ENCODE measurements around the gene ZNF165. TPM values are rescaled to one million over a fixed set of nuclear protein-coding genes. Genes with fewer than 3 reads are reported as not detected.

ZNF165 gene
- polyA plus RNA-seq, 1 donor from 2014 or later: 1.4 TPM

DNA sequence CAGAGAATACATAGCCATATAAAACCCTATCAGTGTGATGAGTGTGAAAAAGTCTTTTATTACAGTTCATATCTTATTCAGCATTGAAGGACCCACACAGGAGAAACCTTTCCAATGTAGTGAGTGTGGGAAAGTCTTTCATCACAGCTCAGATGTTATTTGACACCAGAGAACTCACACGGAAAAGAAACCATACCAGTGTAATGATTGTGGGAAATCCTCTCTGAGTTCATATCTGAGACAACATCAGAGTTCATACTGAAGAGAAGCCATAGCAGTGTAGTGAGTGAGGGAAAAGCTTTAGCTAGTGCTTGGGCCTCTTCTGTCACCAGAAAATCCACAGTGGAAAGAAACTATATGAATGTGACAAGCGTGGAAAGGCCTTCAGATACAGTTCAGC lies 35.4 kb downstream of the ZNF165 start:
- H3K27me3 ChIP-seq (ENCODE audit: insufficient read depth, low read depth, low read length): no peaks in the 10 kb centered on the region
- H3K9ac ChIP-seq (ENCODE audit: low read length): no peak overlapping the region
- peaks cover 12% of the 10 kb centered on the region for H3K36me3 ChIP-seq (ENCODE audit: insufficient read depth, low read length)
- H3K9me2 ChIP-seq (ENCODE audit: insufficient read depth, low read length): no peaks in the 10 kb centered on the region
- no peak overlapping the region for H3K27ac ChIP-seq (ENCODE audit: low read length)
- H3K9me3 ChIP-seq (ENCODE audit: low read length): no peaks in the 10 kb centered on the region
- H3K4me2 ChIP-seq (ENCODE audit: low read length): no peak overlapping the region
- H3F3A ChIP-seq (ENCODE audit: insufficient read depth, low read length, poor library complexity, severe bottlenecking): no peaks in the 10 kb centered on the region
- TF ChIP-seq, protein P1, sequence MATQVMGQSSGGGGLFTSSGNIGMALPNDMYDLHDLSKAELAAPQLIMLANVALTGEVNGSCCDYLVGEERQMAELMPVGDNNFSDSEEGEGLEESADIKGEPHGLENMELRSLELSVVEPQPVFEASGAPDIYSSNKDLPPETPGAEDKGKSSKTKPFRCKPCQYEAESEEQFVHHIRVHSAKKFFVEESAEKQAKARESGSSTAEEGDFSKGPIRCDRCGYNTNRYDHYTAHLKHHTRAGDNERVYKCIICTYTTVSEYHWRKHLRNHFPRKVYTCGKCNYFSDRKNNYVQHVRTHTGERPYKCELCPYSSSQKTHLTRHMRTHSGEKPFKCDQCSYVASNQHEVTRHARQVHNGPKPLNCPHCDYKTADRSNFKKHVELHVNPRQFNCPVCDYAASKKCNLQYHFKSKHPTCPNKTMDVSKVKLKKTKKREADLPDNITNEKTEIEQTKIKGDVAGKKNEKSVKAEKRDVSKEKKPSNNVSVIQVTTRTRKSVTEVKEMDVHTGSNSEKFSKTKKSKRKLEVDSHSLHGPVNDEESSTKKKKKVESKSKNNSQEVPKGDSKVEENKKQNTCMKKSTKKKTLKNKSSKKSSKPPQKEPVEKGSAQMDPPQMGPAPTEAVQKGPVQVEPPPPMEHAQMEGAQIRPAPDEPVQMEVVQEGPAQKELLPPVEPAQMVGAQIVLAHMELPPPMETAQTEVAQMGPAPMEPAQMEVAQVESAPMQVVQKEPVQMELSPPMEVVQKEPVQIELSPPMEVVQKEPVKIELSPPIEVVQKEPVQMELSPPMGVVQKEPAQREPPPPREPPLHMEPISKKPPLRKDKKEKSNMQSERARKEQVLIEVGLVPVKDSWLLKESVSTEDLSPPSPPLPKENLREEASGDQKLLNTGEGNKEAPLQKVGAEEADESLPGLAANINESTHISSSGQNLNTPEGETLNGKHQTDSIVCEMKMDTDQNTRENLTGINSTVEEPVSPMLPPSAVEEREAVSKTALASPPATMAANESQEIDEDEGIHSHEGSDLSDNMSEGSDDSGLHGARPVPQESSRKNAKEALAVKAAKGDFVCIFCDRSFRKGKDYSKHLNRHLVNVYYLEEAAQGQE (IDR thresholded peaks at IDR 0.05; ENCODE audit: borderline replicate concordance): no peak
- TF ChIP-seq, protein P2, sequence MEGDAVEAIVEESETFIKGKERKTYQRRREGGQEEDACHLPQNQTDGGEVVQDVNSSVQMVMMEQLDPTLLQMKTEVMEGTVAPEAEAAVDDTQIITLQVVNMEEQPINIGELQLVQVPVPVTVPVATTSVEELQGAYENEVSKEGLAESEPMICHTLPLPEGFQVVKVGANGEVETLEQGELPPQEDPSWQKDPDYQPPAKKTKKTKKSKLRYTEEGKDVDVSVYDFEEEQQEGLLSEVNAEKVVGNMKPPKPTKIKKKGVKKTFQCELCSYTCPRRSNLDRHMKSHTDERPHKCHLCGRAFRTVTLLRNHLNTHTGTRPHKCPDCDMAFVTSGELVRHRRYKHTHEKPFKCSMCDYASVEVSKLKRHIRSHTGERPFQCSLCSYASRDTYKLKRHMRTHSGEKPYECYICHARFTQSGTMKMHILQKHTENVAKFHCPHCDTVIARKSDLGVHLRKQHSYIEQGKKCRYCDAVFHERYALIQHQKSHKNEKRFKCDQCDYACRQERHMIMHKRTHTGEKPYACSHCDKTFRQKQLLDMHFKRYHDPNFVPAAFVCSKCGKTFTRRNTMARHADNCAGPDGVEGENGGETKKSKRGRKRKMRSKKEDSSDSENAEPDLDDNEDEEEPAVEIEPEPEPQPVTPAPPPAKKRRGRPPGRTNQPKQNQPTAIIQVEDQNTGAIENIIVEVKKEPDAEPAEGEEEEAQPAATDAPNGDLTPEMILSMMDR (IDR thresholded peaks at IDR 0.05; ENCODE audit: poor library complexity, severe bottlenecking): no peak
- no peak for TF ChIP-seq RAD21 (conservative IDR thresholded peaks at IDR 0.05)
- no peak for TF ChIP-seq MXI1 (conservative IDR thresholded peaks at IDR 0.05; ENCODE audit: poor library complexity, severe bottlenecking)
- no peak for TF ChIP-seq SMC3 (conservative IDR thresholded peaks at IDR 0.05; ENCODE audit: poor library complexity)
- no peak for TF ChIP-seq TAF1 (IDR thresholded peaks at IDR 0.05; ENCODE audit: low read depth)
- no peak for TF ChIP-seq EZH2 (IDR thresholded peaks at IDR 0.05; ENCODE audit: borderline replicate concordance, insufficient read depth, low read length, poor library complexity, severe bottlenecking)
- no peak for TF ChIP-seq POLR2AphosphoS5 (IDR thresholded peaks at IDR 0.05)
- no peak for TF ChIP-seq EP300 (conservative IDR thresholded peaks at IDR 0.05; ENCODE audit: poor library complexity, severe bottlenecking)
- H3K4me3 ChIP-seq (ENCODE audit: low read length): no peak overlapping the region
- no peaks in the 10 kb centered on the region for H3K79me2 ChIP-seq (replicated peaks; ENCODE audit: insufficient read depth, low read length)
- H2AFZ ChIP-seq (ENCODE audit: low read depth, low read length): no peak overlapping the region
- no peaks in the 10 kb centered on the region for H4K20me1 ChIP-seq (ENCODE audit: insufficient read depth)

DNA sequence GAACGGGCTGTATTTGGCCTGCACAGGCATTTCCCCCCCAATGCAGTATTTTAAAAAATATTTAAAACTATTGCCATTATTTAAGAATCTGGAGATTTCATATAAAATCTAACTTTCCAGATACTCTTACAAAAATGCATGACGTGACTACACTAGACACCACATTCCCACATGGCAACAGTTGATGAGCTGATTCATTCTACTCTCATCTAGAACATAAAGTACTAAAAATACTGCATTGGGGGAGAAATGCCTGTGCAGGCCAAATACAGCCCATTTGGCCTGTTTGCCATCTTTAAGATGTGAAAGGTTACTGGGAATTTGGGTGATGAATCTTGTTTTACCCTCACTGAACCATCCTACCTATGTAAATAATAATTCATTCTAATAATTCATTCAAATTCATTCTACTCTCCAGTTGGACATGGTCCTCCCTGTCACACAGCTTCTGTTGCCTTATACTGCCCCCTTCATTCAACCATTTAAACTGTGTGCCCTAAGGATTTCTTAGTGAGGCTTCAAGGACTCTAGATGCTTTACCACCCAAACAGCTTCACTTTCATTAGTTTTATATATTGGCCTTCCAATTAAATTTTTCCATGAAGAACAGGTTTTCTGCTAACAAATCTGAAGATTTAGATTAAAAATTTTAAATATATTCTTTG lies 37.1 kb downstream of the ZNF165 start:
- Histone ChIP-seq H4K20me1 (ENCODE audit: insufficient read depth) (no peaks in the 10 kb centered on the region), H3K79me2 (replicated peaks; ENCODE audit: insufficient read depth, low read length) (no peaks in the 10 kb centered on the region), H3F3A (ENCODE audit: insufficient read depth, low read length, poor library complexity, severe bottlenecking) (no peaks in the 10 kb centered on the region), H3K4me3 (ENCODE audit: low read length) (no peak overlapping the region), H3K27me3 (ENCODE audit: insufficient read depth, low read depth, low read length) (no peaks in the 10 kb centered on the region), H3K9ac (ENCODE audit: low read length) (no peak overlapping the region), H3K36me3 (ENCODE audit: insufficient read depth, low read length) (peaks cover 12% of the 10 kb centered on the region), H3K27ac (ENCODE audit: low read length) (no peak overlapping the region), H3K4me2 (ENCODE audit: low read length) (no peak overlapping the region), H3K9me2 (ENCODE audit: insufficient read depth, low read length) (no peaks in the 10 kb centered on the region), H3K9me3 (ENCODE audit: low read length) (no peaks in the 10 kb centered on the region), H2AFZ (ENCODE audit: low read depth, low read length) (no peak overlapping the region)
- TF ChIP-seq MXI1 (conservative IDR thresholded peaks at IDR 0.05; ENCODE audit: poor library complexity, severe bottlenecking): no peak
- TF ChIP-seq EZH2 (IDR thresholded peaks at IDR 0.05; ENCODE audit: borderline replicate concordance, insufficient read depth, low read length, poor library complexity, severe bottlenecking): no peak
- TF ChIP-seq RAD21 (conservative IDR thresholded peaks at IDR 0.05): no peak
- no peak for TF ChIP-seq POLR2AphosphoS5 (IDR thresholded peaks at IDR 0.05)
- TF ChIP-seq, protein P2 (IDR thresholded peaks at IDR 0.05; ENCODE audit: poor library complexity, severe bottlenecking): no peak
- no peak for TF ChIP-seq SMC3 (conservative IDR thresholded peaks at IDR 0.05; ENCODE audit: poor library complexity)
- TF ChIP-seq EP300 (conservative IDR thresholded peaks at IDR 0.05; ENCODE audit: poor library complexity, severe bottlenecking): no peak
- TF ChIP-seq, protein P1 (IDR thresholded peaks at IDR 0.05; ENCODE audit: borderline replicate concordance): no peak
- no peak for TF ChIP-seq TAF1 (IDR thresholded peaks at IDR 0.05; ENCODE audit: low read depth)
